HL-60/S4 treated with retinoic acid at 250 ng/mL for 4 days and 3 days (cell line): ENCODE data around the gene SERPINB4.

Source experiments
- in situ Hi-C: fragments of 300-500 bp; cut with MboI; formaldehyde crosslinking; loops from 2 replicates; pipeline ENCODE4 v1.7.0; 2022; ENCODE audit warnings: low sequenced_read_pairs

Gene SERPINB4

GRCh38 chr18:63627819-63628218 lies 16.2 kb downstream of the SERPINB4 start:
- in situ Hi-C loops: no loop called here

GRCh38 chr18:63626431-63626830 lies 17.6 kb downstream of the SERPINB4 start:
- in situ Hi-C loops: no loop called here

GRCh38 chr18:63624863-63625262 lies 19.2 kb downstream of the SERPINB4 start:
- in situ Hi-C loops: no loop called here

- in situ Hi-C loops: no loop called here
Observed at GRCh38 chr18:63619661-63620060, 24.4 kb downstream of the SERPINB4 start.

- in situ Hi-C loops: no loop called here
Observed at GRCh38 chr18:63617915-63618234, 26.2 kb downstream of the SERPINB4 start.

GRCh38 chr18:63617049-63617914 lies 26.8 kb downstream of the SERPINB4 start:
- in situ Hi-C loops: no loop called here

GRCh38 chr18:63613420-63613819 lies 30.6 kb downstream of the SERPINB4 start:
- in situ Hi-C loops: no loop called here

- in situ Hi-C loops: no loop called here
Observed at GRCh38 chr18:63606526-63606925, 37.5 kb downstream of the SERPINB4 start.

GRCh38 chr18:63604791-63605567 lies 39.1 kb downstream of the SERPINB4 start:
- in situ Hi-C loops: no loop called here

- in situ Hi-C loops: no loop called here
Observed at GRCh38 chr18:63603772-63604171, 40.3 kb downstream of the SERPINB4 start.

- in situ Hi-C loops: no loop called here
Observed at GRCh38 chr18:63603355-63603754, 40.7 kb downstream of the SERPINB4 start.

- in situ Hi-C loops: no loop called here
Observed at GRCh38 chr18:63596964-63597363, 47.1 kb downstream of the SERPINB4 start.

- in situ Hi-C loops: no loop called here
Observed at GRCh38 chr18:63592471-63592870, 51.6 kb downstream of the SERPINB4 start.

- in situ Hi-C loops: no loop called here
Observed at GRCh38 chr18:63591725-63592124, 52.3 kb downstream of the SERPINB4 start.

- in situ Hi-C loops: no loop called here
Observed at GRCh38 chr18:63590966-63591695, 52.9 kb downstream of the SERPINB4 start.

GRCh38 chr18:63590373-63590772 lies 53.7 kb downstream of the SERPINB4 start:
- in situ Hi-C loops: no loop called here

- in situ Hi-C loops: no loop called here
Observed at GRCh38 chr18:63588909-63589308, 55.1 kb downstream of the SERPINB4 start.
